Breast epithelium (tissue), 4 donors: ENCODE measurements around the gene NNAT. TPM values are rescaled to one million over a fixed set of nuclear protein-coding genes. Genes with fewer than 3 reads are reported as not detected.
"Not testable (repeated sequence)": the region's sequence is repeated elsewhere in the genome, so short reads cannot be mapped to it uniquely, and the experiment has no call there.

Experiments
- DNase-seq, 2 donors: peaks; one replicate each; pipeline ENCODE4 v3.0.0-alpha.2; 2019; ENCODE audit warnings: low spot score in 2 of 2
- H3K27ac ChIP-seq, 2 donors: fragments of 200-600 bp; sonication (generic) in 1 of 2; one replicate each; pipeline ENCODE4 v1.5.1; 2016 to 2019; ENCODE audit warnings: mild to moderate bottlenecking in 1 of 2
- H3K27me3 ChIP-seq, 2 donors: fragments of 200-600 bp; sonication (generic) in 1 of 2; one replicate each; pipeline versions ENCODE4 v1.5.1 to v1.6.0; 2017 to 2019; ENCODE audit warnings: control low read depth in 1 of 2, mild to moderate bottlenecking in 1 of 2
- H3K36me3 ChIP-seq: fragments of 200-600 bp; one replicate; pipeline ENCODE4 v1.5.1; 2019
- H3K4me1 ChIP-seq, 2 donors: fragments of 200-600 bp; sonication (generic); one replicate each; pipeline ENCODE4 v1.5.1; 2016 to 2019; ENCODE audit warnings: control low read depth in 1 of 2
- H3K4me3 ChIP-seq, 3 donors: fragments of 200-600 bp; sonication (generic); 1 replicate in 2 of 3; 2 replicates in 1 of 3; pipeline ENCODE4 v1.5.1; 2016 to 2019; ENCODE audit warnings: mild to moderate bottlenecking in 3 of 3, moderate library complexity in 2 of 3
- H3K9me3 ChIP-seq, 2 donors: fragments of 200-600 bp; sonication (generic) in 1 of 2; one replicate each; pipeline ENCODE4 v1.5.1; 2016 to 2019; ENCODE audit warnings: control low read depth in 1 of 2
- CTCF ChIP-seq, 3 donors: fragments of 450-650 bp; IDR thresholded peaks; one replicate each; pipeline ENCODE4 v1.5.1; 2016 to 2017; ENCODE audit warnings: antibody characterized with exemption in 3 of 3, mild to moderate bottlenecking in 3 of 3, moderate library complexity in 3 of 3
- POLR2A ChIP-seq: fragments of 450-650 bp; IDR thresholded peaks from one replicate; pipeline ENCODE4 v1.6.1; 2016; ENCODE audit warnings: antibody characterized with exemption, mild to moderate bottlenecking, moderate library complexity
- POLR2AphosphoS5 ChIP-seq, 3 donors: sonication (generic); formaldehyde crosslinking; IDR thresholded peaks; one replicate each; pipeline ENCODE4 v1.6.1; 2017; ENCODE audit warnings: antibody characterized with exemption in 3 of 3
- intact Hi-C: fragments of 100-400 bp; cut with DNase I; formaldehyde crosslinking; loops from one replicate; pipeline ENCODE4 v1.15.1; 2023; ENCODE audit warnings: low total_unique reads
- total RNA-seq, 3 donors: library from RNA; depleted of rRNA; stranded (reverse); fragments of >200 nt; gene quantifications; one replicate each; pipeline ENCODE4 v1.1.0, GENCODE V29; 2016

Gene NNAT
- total RNA-seq, 3 donors from 2014 or later, result 3.9 to 82.1 (median 9.7) TPM

DNA sequence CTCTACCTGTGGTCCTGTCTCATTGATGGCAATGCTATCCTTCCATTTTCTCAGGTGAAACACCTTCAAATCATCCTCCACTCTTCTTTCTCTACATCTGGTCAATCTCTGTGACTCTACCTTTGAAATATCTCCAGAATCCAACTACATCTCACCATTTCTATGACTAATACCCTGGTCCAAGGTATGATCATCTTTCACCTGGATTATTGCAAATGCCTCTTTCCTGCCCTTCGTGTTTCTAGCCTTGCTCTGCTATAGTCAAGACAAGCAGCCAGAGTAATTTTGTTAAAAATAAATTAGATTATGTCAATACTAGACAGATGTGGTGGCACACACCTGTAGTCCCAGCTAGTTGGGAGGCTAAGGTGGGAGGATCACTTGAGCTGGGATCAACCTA, 24.5 kb downstream of the NNAT start:
- no peak for TF ChIP-seq POLR2A
- no peak for TF ChIP-seq CTCF (IDR thresholded peaks at IDR 0.05)
- TF ChIP-seq POLR2AphosphoS5 (IDR thresholded peaks at IDR 0.05), result no peak
- Histone ChIP-seq H3K4me3 (no peak overlapping the region), H3K4me1 (no peaks in the 10 kb centered on the region), H3K27me3 (no peaks in the 10 kb centered on the region), H3K36me3 (no peaks in the 10 kb centered on the region), H3K27ac (no peak overlapping the region), H3K9me3 (no peaks in the 10 kb centered on the region)
- intact Hi-C loops, result no loop called here
- no peak for DNase-seq

GRCh38 chr20:37547912-37548311, 26.9 kb downstream of the NNAT start:
- Histone ChIP-seq H3K36me3 (no peaks in the 10 kb centered on the region), H3K4me3 (no peak overlapping the region), H3K4me1 (no peaks in the 10 kb centered on the region), H3K27ac (no peak overlapping the region), H3K27me3 (no peaks in the 10 kb centered on the region), H3K9me3 (no peaks in the 10 kb centered on the region)
- no peak for DNase-seq
- intact Hi-C loops, result no loop called here
- TF ChIP-seq POLR2AphosphoS5 (IDR thresholded peaks at IDR 0.05), result no peak
- TF ChIP-seq CTCF (IDR thresholded peaks at IDR 0.05), result no peak
- no peak for TF ChIP-seq POLR2A

DNA sequence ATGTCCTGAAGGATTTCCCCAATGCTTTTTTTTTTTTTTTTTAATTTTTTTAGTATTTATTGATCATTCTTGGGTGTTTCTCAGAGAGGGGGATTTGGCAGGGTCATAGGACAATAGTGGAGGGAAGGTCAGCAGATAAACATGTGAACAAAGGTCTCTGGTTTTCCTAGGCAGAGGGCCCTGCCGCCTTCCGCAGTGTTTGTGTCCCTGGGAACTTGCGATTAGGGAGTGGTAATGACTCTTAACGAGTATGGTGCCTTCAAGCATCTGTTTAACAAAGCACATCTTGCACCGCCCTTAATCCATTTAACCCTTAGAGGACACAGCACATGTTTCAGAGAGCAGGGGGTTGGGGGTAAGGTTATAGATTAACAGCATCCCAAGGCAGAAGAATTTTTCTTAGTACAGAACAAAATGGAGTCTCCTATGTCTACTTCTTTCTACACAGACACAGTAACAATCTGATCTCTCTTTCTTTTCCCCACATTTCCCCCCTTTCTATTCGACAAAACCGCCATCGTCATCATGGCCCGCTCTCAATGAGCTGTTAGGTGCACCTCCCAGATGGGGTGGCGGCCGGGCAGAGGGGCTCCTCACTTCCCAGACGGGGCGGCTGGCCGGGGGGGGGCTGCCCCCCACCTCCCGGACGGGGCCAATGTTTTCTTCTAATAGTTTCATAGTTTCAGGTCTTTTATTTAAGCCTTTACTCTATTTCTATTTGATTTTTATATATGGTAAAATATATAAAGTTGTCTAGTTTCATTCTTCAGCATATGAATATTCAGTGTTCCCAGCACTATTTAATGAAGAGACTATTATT, 29.3 kb downstream of the NNAT start:
- H3K4me3 ChIP-seq, H3K4me1 ChIP-seq, H3K36me3 ChIP-seq, H3K27me3 ChIP-seq, H3K9me3 ChIP-seq, intact Hi-C loops, H3K27ac ChIP-seq, DNase-seq: not testable (repeated sequence)

DNA sequence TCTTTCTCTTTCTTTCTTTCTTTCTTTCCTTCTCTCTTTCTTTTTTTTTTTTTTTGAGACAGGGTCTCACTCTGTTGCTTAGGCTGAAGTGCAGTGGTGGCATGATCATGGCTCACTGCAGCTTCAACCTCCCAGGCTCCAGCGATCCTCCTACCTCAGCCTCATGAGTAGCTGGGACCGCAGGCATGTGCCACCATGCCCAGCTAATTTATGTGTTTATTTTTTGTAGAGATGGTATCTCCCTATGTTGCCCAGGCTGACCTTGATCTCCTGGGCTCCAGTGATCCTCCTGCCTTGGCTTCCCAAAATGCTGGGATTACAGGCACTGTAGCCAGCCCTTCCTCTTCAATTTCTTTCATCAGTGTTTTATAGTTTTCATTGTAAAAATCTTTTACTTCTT, 30.6 kb downstream of the NNAT start:
- H3K9me3 ChIP-seq, H3K36me3 ChIP-seq, DNase-seq, H3K27ac ChIP-seq, H3K4me1 ChIP-seq, H3K27me3 ChIP-seq, H3K4me3 ChIP-seq, intact Hi-C loops: not testable (repeated sequence)

DNA sequence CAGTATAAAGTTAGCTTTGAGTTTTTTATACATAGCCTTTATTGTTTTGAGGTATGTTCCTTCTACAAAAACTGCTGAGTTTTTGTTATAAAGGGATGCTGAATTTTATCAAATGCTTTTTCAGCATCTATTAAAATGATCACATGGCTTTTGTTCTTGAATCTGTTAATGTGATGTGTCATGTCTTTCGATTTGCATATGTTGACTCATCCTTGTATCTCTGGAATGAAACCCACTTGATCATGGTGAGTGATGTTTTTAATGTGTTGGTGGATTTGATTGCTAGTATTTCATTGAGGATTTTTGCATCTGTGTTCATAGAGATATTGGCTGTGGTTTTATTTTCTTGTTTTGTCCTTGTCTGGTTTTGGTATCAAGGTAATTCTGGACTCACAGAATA, 31.4 kb downstream of the NNAT start:
- H3K27ac ChIP-seq, result no peak overlapping the region
- no peaks in the 10 kb centered on the region for H3K27me3 ChIP-seq
- H3K4me1 ChIP-seq, result no peaks in the 10 kb centered on the region
- intact Hi-C loops, result no loop called here
- H3K36me3 ChIP-seq, result no peaks in the 10 kb centered on the region
- DNase-seq, result no peak
- TF ChIP-seq POLR2A (no peak), POLR2AphosphoS5 (IDR thresholded peaks at IDR 0.05) (no peak)
- H3K9me3 ChIP-seq, result no peaks in the 10 kb centered on the region
- no peak overlapping the region for H3K4me3 ChIP-seq

- H3K4me3 ChIP-seq, H3K36me3 ChIP-seq, H3K27ac ChIP-seq, H3K4me1 ChIP-seq, H3K27me3 ChIP-seq, intact Hi-C loops, H3K9me3 ChIP-seq, DNase-seq: not testable (repeated sequence)
Measured at GRCh38 chr20:37554721-37555298, 33.8 kb downstream of the NNAT start.

GRCh38 chr20:37556538-37556937, 35.5 kb downstream of the NNAT start:
- no peak overlapping the region for H3K4me3 ChIP-seq
- TF ChIP-seq POLR2AphosphoS5 (IDR thresholded peaks at IDR 0.05) (no peak), CTCF (IDR thresholded peaks at IDR 0.05) (no peak), POLR2A (no peak)
- no peaks in the 10 kb centered on the region for H3K36me3 ChIP-seq
- no peak overlapping the region for H3K27ac ChIP-seq
- no peaks in the 10 kb centered on the region for H3K9me3 ChIP-seq
- H3K4me1 ChIP-seq, result no peaks in the 10 kb centered on the region
- no peaks in the 10 kb centered on the region for H3K27me3 ChIP-seq
- no peak for DNase-seq
- intact Hi-C loops, result no loop called here
